Lower lobe of right lung (tissue), 2 donors: ENCODE measurements around the gene PRMT3. TPM values are rescaled to one million over a fixed set of nuclear protein-coding genes. Genes with fewer than 3 reads are reported as not detected.
"Not testable (repeated sequence)": the region's sequence is repeated elsewhere in the genome, so short reads cannot be mapped to it uniquely, and the experiment has no call there.

Source experiments
- ATAC-seq, 2 donors: fragments of 200-7000 bp; cut with Tn5 transposase; one replicate each; pipeline ENCODE4 v1.9.1; 2020 to 2022; ENCODE audit warnings: mild to moderate bottlenecking in 2 of 2, moderate library complexity in 2 of 2
- DNase-seq: peaks from one replicate; pipeline ENCODE4 v3.0.0-alpha.2; 2020
- H3K27ac ChIP-seq: fragments of 200-600 bp; one replicate; pipeline ENCODE4 v1.8.0; 2022
- H3K27me3 ChIP-seq: fragments of 200-600 bp; one replicate; pipeline ENCODE4 v1.8.0; 2022; ENCODE audit warnings: low read depth
- H3K36me3 ChIP-seq: fragments of 200-600 bp; one replicate; pipeline ENCODE4 v1.8.0; 2022; ENCODE audit warnings: mild to moderate bottlenecking
- H3K4me1 ChIP-seq: fragments of 200-600 bp; one replicate; pipeline ENCODE4 v1.8.0; 2022
- H3K4me3 ChIP-seq: fragments of 200-600 bp; one replicate; pipeline ENCODE4 v1.8.0; 2022; ENCODE audit warnings: mild to moderate bottlenecking
- H3K9me3 ChIP-seq: fragments of 200-600 bp; one replicate; pipeline ENCODE4 v1.8.0; 2022
- CTCF ChIP-seq: fragments of 200-600 bp; IDR thresholded peaks from one replicate; pipeline ENCODE4 v1.8.0; 2022; ENCODE audit warnings: antibody characterized with exemption, mild to moderate bottlenecking
- intact Hi-C: fragments of 100-400 bp; cut with DNase I; formaldehyde crosslinking; loops from one replicate; pipeline ENCODE4 v1.11.0; 2022
- total RNA-seq: library from RNA; stranded (reverse); fragmentation: NEBNext Ultra II Directional; extraction: Animal tissue kit (Norgen Biotek cat#: 25700); gene quantifications from one replicate; pipeline ENCODE4 v1.2.1, GENCODE V29; 2021
- donor health status: DM: no; HTN: yes; CAD: no; lungs with severe emphysema.

The PRMT3 gene
- total RNA-seq, 1 donor from 2014 or later = 10.6 TPM

- TF ChIP-seq CTCF = no peak
- no peaks in the 10 kb centered on the region for H3K4me1 ChIP-seq
- no peaks in the 10 kb centered on the region for H3K9me3 ChIP-seq
- DNase-seq = no peak
- H3K27me3 ChIP-seq = no peaks in the 10 kb centered on the region
- no peak overlapping the region for H3K4me3 ChIP-seq
- no peak overlapping the region for H3K27ac ChIP-seq
- no peaks in the 10 kb centered on the region for H3K36me3 ChIP-seq
- intact Hi-C loops = no loop called here
- no peak for ATAC-seq
Measured at GRCh38 chr11:20547411-20547810, 159.9 kb downstream of the PRMT3 start.

- Histone ChIP-seq H3K4me1 (no peaks in the 10 kb centered on the region), H3K27ac (no peak overlapping the region), H3K9me3 (no peaks in the 10 kb centered on the region), H3K4me3 (no peak overlapping the region), H3K36me3 (no peaks in the 10 kb centered on the region), H3K27me3 (no peaks in the 10 kb centered on the region)
- no peak for TF ChIP-seq CTCF
- DNase-seq (no peak), ATAC-seq (no peak)
- intact Hi-C loops = no loop called here
Measured at GRCh38 chr11:20551096-20551495, 163.6 kb downstream of the PRMT3 start.

- ATAC-seq (no peak), DNase-seq (no peak)
- intact Hi-C loops = no loop called here
- TF ChIP-seq CTCF = no peak
- Histone ChIP-seq H3K36me3 (no peaks in the 10 kb centered on the region), H3K27me3 (no peaks in the 10 kb centered on the region), H3K4me1 (no peaks in the 10 kb centered on the region), H3K9me3 (no peaks in the 10 kb centered on the region), H3K4me3 (no peak overlapping the region), H3K27ac (no peak overlapping the region)
Measured at GRCh38 chr11:20555783-20556182, 168.3 kb downstream of the PRMT3 start.

GRCh38 chr11:20556396-20556795 is 168.9 kb downstream of the PRMT3 start:
- DNase-seq, intact Hi-C loops, H3K4me1 ChIP-seq, H3K4me3 ChIP-seq, H3K36me3 ChIP-seq, H3K27me3 ChIP-seq, H3K9me3 ChIP-seq, H3K27ac ChIP-seq, ATAC-seq: not testable (repeated sequence)

GRCh38 chr11:20558741-20559140 is 171.2 kb downstream of the PRMT3 start:
- H3K9me3 ChIP-seq = no peaks in the 10 kb centered on the region
- TF ChIP-seq CTCF = no peak
- no peaks in the 10 kb centered on the region for H3K36me3 ChIP-seq
- H3K27ac ChIP-seq = no peak overlapping the region
- no peak for DNase-seq
- intact Hi-C loops = no loop called here
- ATAC-seq = no peak
- H3K27me3 ChIP-seq = no peaks in the 10 kb centered on the region
- no peak overlapping the region for H3K4me3 ChIP-seq
- no peaks in the 10 kb centered on the region for H3K4me1 ChIP-seq

Other genes starting within 250 kb of the PRMT3 start
- gene DBX1, start 227.2 kb upstream of the PRMT3 start, total RNA-seq = not detected
- 54.4 TPM for gene HTATIP2, start 24.0 kb upstream of the PRMT3 start, total RNA-seq
- not detected for gene SLC6A5, start 211.9 kb downstream of the PRMT3 start, total RNA-seq